ENCODE measurements around the gene RPTOR.
A peak's percentile ranks its signal among the peaks of the same experiment; 100 is the strongest.

RPTOR gene

GRCh38 chr17:80860101-80860671, 315.5 kb downstream of the RPTOR start:
- ChIA-PET POLR2A (no interaction called here), CTCF (interaction anchor here (0.7 to 2.2 kb wide), 10 partner anchors 9 to 445 kb away, joined by 3 to 18 read pairs (median 3); partner anchors contain the start of gene ENDOV)
- DNase-seq (ENCODE audit: low read depth, low spot score): no peak
- H3K4me3 ChIP-seq (ENCODE audit: low read depth, low read length): no peak overlapping the region
- no peak for TF ChIP-seq CTCF (IDR thresholded peaks at IDR 0.05; ENCODE audit: insufficient read depth, low read length, missing control alignments)

- ChIA-PET POLR2A (no interaction called here), CTCF (interaction anchor here (1.3 kb wide), 3 partner anchors 12 to 434 kb away, joined by 3 to 5 read pairs (median 3); no protein-coding TSS in a partner anchor)
- no peak for DNase-seq (ENCODE audit: low read depth, low spot score)
- no peak for TF ChIP-seq CTCF (IDR thresholded peaks at IDR 0.05; ENCODE audit: insufficient read depth, low read length, missing control alignments)
- no peak overlapping the region for H3K4me3 ChIP-seq (ENCODE audit: low read depth, low read length)
Measured at GRCh38 chr17:80860703-80861417, 316.2 kb downstream of the RPTOR start.

GRCh38 chr17:80861418-80861815, 316.8 kb downstream of the RPTOR start:
- ChIA-PET CTCF (interaction anchor here (0.9 kb wide), 1 partner anchor 18 kb away, joined by 3 read pairs; no protein-coding TSS in a partner anchor), POLR2A (no interaction called here)
- no peak for DNase-seq (ENCODE audit: low read depth, low spot score)
- no peak overlapping the region for H3K4me3 ChIP-seq (ENCODE audit: low read depth, low read length)
- no peak for TF ChIP-seq CTCF (IDR thresholded peaks at IDR 0.05; ENCODE audit: insufficient read depth, low read length, missing control alignments)

GRCh38 chr17:80861892-80862291, 317.3 kb downstream of the RPTOR start:
- peak; percentile 63 for TF ChIP-seq CTCF (IDR thresholded peaks at IDR 0.05; ENCODE audit: insufficient read depth, low read length, missing control alignments)
- ChIA-PET POLR2A (no interaction called here), CTCF (interaction anchor here (0.9 to 1.5 kb wide), 3 partner anchors 18 to 100 kb away, joined by 3 to 4 read pairs (median 3); no protein-coding TSS in a partner anchor)
- no peak overlapping the region for H3K4me3 ChIP-seq (ENCODE audit: low read depth, low read length)
- no peak for DNase-seq (ENCODE audit: low read depth, low spot score)

- CTCF ChIA-PET: interaction anchor here (0.9 to 1.5 kb wide), 3 partner anchors 19 to 100 kb away, joined by 3 to 4 read pairs (median 3); no protein-coding TSS in a partner anchor
- no peak overlapping the region for H3K4me3 ChIP-seq (ENCODE audit: low read depth, low read length)
- DNase-seq (ENCODE audit: low read depth, low spot score): no peak
- POLR2A ChIA-PET: no interaction called here
- TF ChIP-seq CTCF (IDR thresholded peaks at IDR 0.05; ENCODE audit: insufficient read depth, low read length, missing control alignments): no peak
Measured at GRCh38 chr17:80862481-80862961, 317.9 kb downstream of the RPTOR start.

GRCh38 chr17:80862978-80863377, 318.3 kb downstream of the RPTOR start:
- CTCF ChIA-PET: interaction anchor here (1.4 to 1.5 kb wide), 2 partner anchors 32 to 101 kb away, joined by 3 to 4 read pairs; no protein-coding TSS in a partner anchor
- POLR2A ChIA-PET: no interaction called here
- no peak for TF ChIP-seq CTCF (IDR thresholded peaks at IDR 0.05; ENCODE audit: insufficient read depth, low read length, missing control alignments)
- DNase-seq (ENCODE audit: low read depth, low spot score): no peak
- H3K4me3 ChIP-seq (ENCODE audit: low read depth, low read length): no peak overlapping the region
